Mesodermal cell (in vitro differentiated cells): ENCODE measurements around the gene KHDRBS2.

Source experiments
- H3K27ac ChIP-seq: 2 replicates; pipeline ENCODE4 v1.7.0; 2013; ENCODE audit warnings: mild to moderate bottlenecking, low read depth, low read length, moderate library complexity; ENCODE audit not compliant: severe bottlenecking
- H3K36me3 ChIP-seq: 2 replicates; pipeline ENCODE4 v1.7.1; 2013; ENCODE audit warnings: mild to moderate bottlenecking, low read length, moderate library complexity; ENCODE audit not compliant: control insufficient read depth, insufficient read depth
- H3K4me1 ChIP-seq: one replicate; pipeline ENCODE4 v1.7.1; 2013; ENCODE audit warnings: mild to moderate bottlenecking, low read length; ENCODE audit not compliant: insufficient read depth, control insufficient read depth, poor library complexity, severe bottlenecking
- H3K4me3 ChIP-seq: 2 replicates; pipeline ENCODE4 v1.7.0; 2013; ENCODE audit warnings: low read length, control low read depth, mild to moderate bottlenecking; ENCODE audit not compliant: insufficient read depth, poor library complexity, severe bottlenecking; ENCODE audit errors: extremely low read depth
- H3K9me3 ChIP-seq: 2 replicates; pipeline ENCODE4 v1.7.1; 2013; ENCODE audit warnings: mild to moderate bottlenecking, low read length, moderate library complexity; ENCODE audit not compliant: control insufficient read depth
- WGBS, 2 experiments: methylation state at CpG; one replicate each; pipeline ENCODE4 v1.1.5; 2013; ENCODE audit warnings: missing lambda C conversion rate in 2 of 2; ENCODE audit not compliant: insufficient coverage in 2 of 2; 5-methylcytosine and 5-hydroxymethylcytosine counted together

KHDRBS2 gene

GRCh38 chr6:61869632-61870400, 416.2 kb downstream of the KHDRBS2 start:
- no peak overlapping the region for H3K27ac ChIP-seq
- H3K4me1 ChIP-seq, result no peaks in the 10 kb centered on the region
- no peak overlapping the region for H3K4me3 ChIP-seq
- WGBS, 2 experiments, result 75 to 86% methylated on average over 7 to 10 of the region's 15 CpGs
- H3K9me3 ChIP-seq, result no peaks in the 10 kb centered on the region
- H3K36me3 ChIP-seq, result no peaks in the 10 kb centered on the region

GRCh38 chr6:61868507-61869080, 417.4 kb downstream of the KHDRBS2 start:
- WGBS, 2 experiments, result 93 to 100% methylated on average over 5 to 6 of the region's 8 CpGs
- Histone ChIP-seq H3K9me3 (no peaks in the 10 kb centered on the region), H3K4me1 (no peaks in the 10 kb centered on the region), H3K36me3 (no peaks in the 10 kb centered on the region), H3K4me3 (no peak overlapping the region), H3K27ac (no peak overlapping the region)

GRCh38 chr6:61867635-61868034, 418.4 kb downstream of the KHDRBS2 start:
- Histone ChIP-seq H3K36me3 (no peaks in the 10 kb centered on the region), H3K9me3 (no peaks in the 10 kb centered on the region), H3K4me1 (no peaks in the 10 kb centered on the region), H3K4me3 (no peak overlapping the region), H3K27ac (no peak overlapping the region)
- WGBS, 2 experiments, result 81 to 90% methylated on average over 3 to 4 of the region's 4 CpGs

GRCh38 chr6:61857541-61857940, 428.5 kb downstream of the KHDRBS2 start:
- H3K36me3 ChIP-seq, result no peaks in the 10 kb centered on the region
- 100% methylated on average over 1 of the region's 3 CpGs; no CpG with 5 or more reads in 1 of the 2 experiments for WGBS, 2 experiments
- no peaks in the 10 kb centered on the region for H3K9me3 ChIP-seq
- no peak overlapping the region for H3K4me3 ChIP-seq
- no peaks in the 10 kb centered on the region for H3K4me1 ChIP-seq
- no peak overlapping the region for H3K27ac ChIP-seq

GRCh38 chr6:61841958-61842357, 444.1 kb downstream of the KHDRBS2 start:
- Histone ChIP-seq H3K36me3 (no peaks in the 10 kb centered on the region), H3K4me1 (no peaks in the 10 kb centered on the region), H3K9me3 (no peaks in the 10 kb centered on the region), H3K4me3 (no peak overlapping the region), H3K27ac (no peak overlapping the region)

GRCh38 chr6:61835237-61835636, 450.8 kb downstream of the KHDRBS2 start:
- H3K4me3 ChIP-seq, result no peak overlapping the region
- H3K9me3 ChIP-seq, result no peaks in the 10 kb centered on the region
- no peak overlapping the region for H3K27ac ChIP-seq
- 83% methylated on average over 1 of the region's 2 CpGs; no CpG with 5 or more reads in 1 of the 2 experiments for WGBS, 2 experiments
- no peaks in the 10 kb centered on the region for H3K4me1 ChIP-seq
- H3K36me3 ChIP-seq, result no peaks in the 10 kb centered on the region

- 80% methylated on average over 1 of the region's 2 CpGs; no CpG with 5 or more reads in 1 of the 2 experiments for WGBS, 2 experiments
- H3K4me3 ChIP-seq, result no peak overlapping the region
- H3K9me3 ChIP-seq, result no peaks in the 10 kb centered on the region
- H3K27ac ChIP-seq, result no peak overlapping the region
- H3K4me1 ChIP-seq, result no peaks in the 10 kb centered on the region
- no peaks in the 10 kb centered on the region for H3K36me3 ChIP-seq
Measured at GRCh38 chr6:61833176-61833755, 452.8 kb downstream of the KHDRBS2 start.

- H3K36me3 ChIP-seq, result no peaks in the 10 kb centered on the region
- H3K4me3 ChIP-seq, result no peak overlapping the region
- no peak overlapping the region for H3K27ac ChIP-seq
- WGBS, 2 experiments, result no CpG with 5 or more reads among the region's 2 CpGs
- no peaks in the 10 kb centered on the region for H3K9me3 ChIP-seq
- no peaks in the 10 kb centered on the region for H3K4me1 ChIP-seq
Measured at GRCh38 chr6:61817716-61818115, 468.3 kb downstream of the KHDRBS2 start.

GRCh38 chr6:61810047-61810446, 476.0 kb downstream of the KHDRBS2 start:
- H3K27ac ChIP-seq, result no peak overlapping the region
- H3K9me3 ChIP-seq, result no peaks in the 10 kb centered on the region
- H3K4me1 ChIP-seq, result no peaks in the 10 kb centered on the region
- H3K4me3 ChIP-seq, result no peak overlapping the region
- WGBS, 2 experiments, result 46 to 69% methylated on average over 3 of the region's 3 CpGs
- no peaks in the 10 kb centered on the region for H3K36me3 ChIP-seq

- Histone ChIP-seq H3K4me1 (no peaks in the 10 kb centered on the region), H3K9me3 (no peaks in the 10 kb centered on the region), H3K36me3 (no peaks in the 10 kb centered on the region), H3K4me3 (no peak overlapping the region), H3K27ac (no peak overlapping the region)
- WGBS, 2 experiments, result 0 to 22% methylated on average over 1 of the region's 1 CpG
Measured at GRCh38 chr6:61809004-61809595, 476.9 kb downstream of the KHDRBS2 start.
